Left lung (tissue), 10 donors: ENCODE measurements around the gene AAGAB. TPM values are rescaled to one million over a fixed set of nuclear protein-coding genes. Genes with fewer than 3 reads are reported as not detected.
A peak's percentile ranks its signal among the peaks of the same experiment; 100 is the strongest.

ENCODE experiments used
- ATAC-seq: fragments of 200-7000 bp; cut with Tn5 transposase; one replicate; pipeline ENCODE4 v1.9.1; 2020; ENCODE audit warnings: moderate library complexity
- DNase-seq, 4 donors: peaks; one replicate each; pipeline ENCODE4 v3.0.0-alpha.2; 2013 to 2020
- H3K27ac ChIP-seq, 2 donors: fragments of 200-600 bp; sonication (generic) in 1 of 2; one replicate each; pipeline versions ENCODE4 v1.5.0 to v1.8.0; 2020 to 2021
- H3K27me3 ChIP-seq, 2 donors: fragments of 200-600 bp; sonication (generic) in 1 of 2; one replicate each; pipeline versions ENCODE4 v1.5.0 to v1.8.0; 2020 to 2021
- H3K36me3 ChIP-seq, 2 donors: fragments of 200-600 bp; sonication (generic) in 1 of 2; one replicate each; pipeline versions ENCODE4 v1.5.0 to v1.8.0; 2020 to 2021
- H3K4me1 ChIP-seq, 2 donors: fragments of 200-600 bp; one replicate each; pipeline ENCODE4 v1.8.0; 2021
- H3K4me3 ChIP-seq, 2 donors: fragments of 200-600 bp; sonication (generic) in 1 of 2; one replicate each; pipeline versions ENCODE4 v1.5.0 to v1.8.0; 2020 to 2021; ENCODE audit warnings: mild to moderate bottlenecking in 1 of 2
- H3K9me3 ChIP-seq, 2 donors: fragments of 200-600 bp; sonication (generic) in 1 of 2; one replicate each; pipeline versions ENCODE4 v1.5.0 to v1.8.0; 2020 to 2021
- CTCF ChIP-seq, 2 donors: fragments of 200-600 bp; sonication (generic) in 1 of 2; IDR thresholded peaks; one replicate each; pipeline versions ENCODE4 v1.5.0 to v1.8.0; 2021; ENCODE audit warnings: antibody characterized with exemption in 2 of 2
- intact Hi-C, 2 donors: fragments of 100-400 bp; cut with DNase I; formaldehyde crosslinking; loops; one replicate each; pipeline versions ENCODE4 v1.11.2 to v1.14.2; 2022
- polyA plus RNA-seq, 6 donors: library from polyadenylated mRNA; unstranded; fragments of 120-200 nt; gene quantifications; one replicate each; pipeline ENCODE4 v1.2.1, GENCODE V29; 2013; ENCODE audit not compliant: insufficient read length in 6 of 6
- total RNA-seq, 2 donors: library from RNA; stranded (reverse); fragmentation: NEBNext Ultra II Directional; extraction: Animal tissue kit (Norgen Biotek cat#: 25700); gene quantifications; one replicate each; pipeline ENCODE4 v1.2.1, GENCODE V29; 2021
- donor health status: DM: no; HTN: yes; CAD: no.
- donor health status: DM: no; HTN: no; CAD: no.

The AAGAB gene
- total and polyA plus RNA-seq, 8 donors: 24.9 to 42.4 (median 29.9) TPM

DNA sequence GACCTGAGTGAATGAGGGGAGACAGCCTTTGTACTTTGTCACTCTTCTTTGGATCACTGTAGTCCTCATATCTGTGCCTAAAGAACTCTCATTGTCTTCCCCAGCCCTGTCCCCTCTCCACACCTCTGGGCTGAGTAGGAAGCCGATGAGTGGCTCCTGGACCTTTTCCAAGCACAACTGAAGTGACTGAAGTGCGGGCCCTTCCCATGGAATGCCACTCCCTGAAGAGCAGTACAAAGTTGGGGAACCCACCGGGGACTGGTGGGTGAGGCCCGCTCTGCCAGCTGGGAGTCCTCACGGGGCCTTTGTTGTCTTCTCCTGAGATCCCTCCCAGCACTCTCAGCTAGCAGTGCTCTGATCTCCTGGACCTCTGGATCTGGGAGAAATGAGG is 90.1 kb downstream of the AAGAB start:
- Histone ChIP-seq H3K27ac (no peak overlapping the region), H3K36me3 (peaks cover 0 to 33% of the 10 kb centered on the region in 2 donors), H3K4me1 (peaks cover 11 to 33% of the 10 kb centered on the region in 2 donors), H3K27me3 (no peaks in the 10 kb centered on the region), H3K9me3 (no peaks in the 10 kb centered on the region), H3K4me3 (no peak overlapping the region)
- peak in 2 of 4 donors; percentile 49 to 60 for DNase-seq
- intact Hi-C loops: loop anchor here in 1 of 2 donors (10.0 kb wide), 1 partner anchor 100 kb away; the partner anchor contains the start of gene SMAD3
- peak; percentile 72 for ATAC-seq
- no peak for TF ChIP-seq CTCF (IDR thresholded peaks at IDR 0.05)

DNA sequence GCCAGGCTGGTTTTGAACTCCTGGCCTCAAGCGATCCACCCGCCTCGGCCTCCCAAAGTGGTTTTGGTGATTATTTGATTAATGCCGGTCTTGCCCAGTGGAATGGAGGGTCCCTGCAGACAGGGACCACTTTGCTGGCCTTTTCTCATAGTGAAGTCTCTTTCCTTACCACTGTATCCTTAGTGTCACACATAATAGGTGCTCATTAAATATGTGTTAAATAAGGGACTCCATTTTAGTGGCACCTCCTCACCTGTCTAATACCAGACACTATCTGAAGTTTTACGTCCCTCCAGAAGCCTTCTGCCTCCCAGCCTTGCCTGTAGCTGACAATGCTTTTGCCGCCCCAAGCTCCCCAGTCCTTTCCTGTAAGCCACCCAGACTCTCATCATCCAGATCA is 91.3 kb downstream of the AAGAB start:
- DNase-seq: no peak
- no peak for TF ChIP-seq CTCF (IDR thresholded peaks at IDR 0.05)
- H3K27me3 ChIP-seq: no peaks in the 10 kb centered on the region

DNA sequence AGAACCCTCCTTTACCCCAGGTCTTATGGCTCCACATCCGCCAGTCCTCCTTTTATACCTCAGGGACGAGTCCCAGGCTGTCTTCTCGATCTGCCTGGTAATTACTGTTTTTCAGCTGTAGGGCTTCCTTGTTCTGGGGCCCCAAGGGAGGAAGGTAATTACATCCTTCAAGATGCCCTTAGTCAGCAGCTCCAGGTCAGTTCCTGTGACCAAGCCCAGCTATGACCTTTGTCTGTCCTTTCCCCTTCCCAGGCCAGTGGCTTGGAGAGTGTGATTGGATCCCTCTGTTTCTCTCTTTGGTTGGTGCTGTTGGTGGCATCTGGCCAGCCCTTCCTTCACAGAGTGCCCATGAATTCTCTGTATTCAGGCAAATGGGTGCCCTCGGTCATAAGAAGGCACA is 92.6 kb downstream of the AAGAB start:
- TF ChIP-seq CTCF (IDR thresholded peaks at IDR 0.05): no peak
- intact Hi-C loops: loop anchor here in 1 of 2 donors (10.0 kb wide), 1 partner anchor 97 kb away; the partner anchor contains the start of gene SMAD3
- Histone ChIP-seq H3K27me3 (no peaks in the 10 kb centered on the region), H3K9me3 (no peaks in the 10 kb centered on the region), H3K36me3 (peaks cover 0 to 21% of the 10 kb centered on the region in 2 donors), H3K4me1 (peaks cover 12 to 40% of the 10 kb centered on the region in 2 donors), H3K27ac (no peak overlapping the region), H3K4me3 (no peak overlapping the region)
- DNase-seq (no peak), ATAC-seq (no peak)

More for the DNA sequence above, 91.3 kb downstream of the AAGAB start:
- Histone ChIP-seq H3K4me3 (no peak overlapping the region), H3K4me1 (peaks cover 12 to 38% of the 10 kb centered on the region in 2 donors), H3K9me3 (no peaks in the 10 kb centered on the region), H3K27ac (no peak overlapping the region), H3K36me3 (peaks cover 0 to 29% of the 10 kb centered on the region in 2 donors)
- intact Hi-C loops: loop anchor here in 1 of 2 donors (10.0 kb wide), 1 partner anchor 98 kb away; the partner anchor contains the start of gene SMAD3
- no peak for ATAC-seq

GRCh38 chr15:67161412-67161811 is 93.0 kb downstream of the AAGAB start:
- H3K4me1 ChIP-seq: peaks cover 12 to 40% of the 10 kb centered on the region in 2 donors
- no peaks in the 10 kb centered on the region for H3K27me3 ChIP-seq
- ATAC-seq (no peak), DNase-seq (no peak)
- intact Hi-C loops: loop anchor here in 1 of 2 donors (10.0 kb wide), 1 partner anchor 97 kb away; the partner anchor contains the start of gene SMAD3
- no peak overlapping the region for H3K27ac ChIP-seq
- TF ChIP-seq CTCF (IDR thresholded peaks at IDR 0.05): no peak
- peaks cover 0 to 16% of the 10 kb centered on the region in 2 donors for H3K36me3 ChIP-seq
- no peaks in the 10 kb centered on the region for H3K9me3 ChIP-seq
- H3K4me3 ChIP-seq: no peak overlapping the region

GRCh38 chr15:67158367-67158766 is 96.1 kb downstream of the AAGAB start:
- H3K27ac ChIP-seq: no peak overlapping the region
- intact Hi-C loops: no loop called here
- ATAC-seq: no peak
- no peak overlapping the region for H3K4me3 ChIP-seq
- no peak for TF ChIP-seq CTCF (IDR thresholded peaks at IDR 0.05)
- H3K9me3 ChIP-seq: no peaks in the 10 kb centered on the region
- H3K27me3 ChIP-seq: no peaks in the 10 kb centered on the region
- H3K4me1 ChIP-seq: peaks cover 8 to 26% of the 10 kb centered on the region in 2 donors
- H3K36me3 ChIP-seq: no peaks in the 10 kb centered on the region
- no peak for DNase-seq
